ENCODE results near the gene DYRK1B.

DNA sequence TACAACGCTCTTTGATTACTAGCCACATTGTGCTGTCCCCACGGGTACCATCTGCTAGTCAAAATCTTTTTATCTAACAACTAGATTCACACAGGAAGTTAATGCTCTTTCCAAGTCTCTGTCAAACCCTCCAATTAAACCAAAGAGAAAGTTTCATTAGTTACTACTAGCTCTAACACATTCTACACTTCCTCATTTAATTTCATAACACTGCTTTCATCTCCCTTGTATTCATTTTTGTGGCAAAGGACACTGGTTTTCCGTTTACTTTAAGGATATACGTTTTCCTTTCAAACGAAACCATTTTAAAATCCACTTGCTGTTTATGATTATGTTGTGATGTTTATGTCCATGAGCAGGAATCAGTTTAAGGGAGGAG is 5.3 kb downstream of the DYRK1B start:
- no peak for TF ChIP-seq CTCF (IDR thresholded peaks at IDR 0.05)
- no peak for TF ChIP-seq POLR2A (IDR thresholded peaks at IDR 0.05)

All from adrenal gland (tissue), 5 donors.